ENCODE measurements around the gene C11orf86.

C11orf86 gene

GRCh38 chr11:67022341-67022933 is 47.3 kb downstream of the C11orf86 start:
- ChIA-PET POLR2A (no interaction called here), CTCF (interaction anchor here (0.9 to 2.8 kb wide), 4 partner anchors 16 to 31 kb away, joined by 3 to 6 read pairs (median 6); no protein-coding TSS in a partner anchor)
- DNase-seq (ENCODE audit: extremely low spot score): no peak
- TF ChIP-seq CTCF (IDR thresholded peaks at IDR 0.05; ENCODE audit: control extremely low read depth, extremely low read depth, low read depth, missing control alignments): no peak

- TF ChIP-seq CTCF (IDR thresholded peaks at IDR 0.05; ENCODE audit: control extremely low read depth, extremely low read depth, low read depth, missing control alignments): no peak
- DNase-seq (ENCODE audit: extremely low spot score): peak; percentile 39
- POLR2A ChIA-PET: no interaction called here
- CTCF ChIA-PET: interaction anchor here (1.3 to 2.8 kb wide), 2 partner anchors 22 to 52 kb away, joined by 3 to 6 read pairs; no protein-coding TSS in a partner anchor
These were observed 48.2 kb downstream of the C11orf86 start, which contains the start of gene SYT12 for GRCh38 chr11:67022961-67023956. SYT12 (plus strand) TSS chr11:67023134; CDS start chr11:67030145, 7,011 bp downstream.

- CTCF ChIA-PET: interaction anchor here (1.3 kb wide), 1 partner anchor 52 kb away, joined by 3 read pairs; no protein-coding TSS in a partner anchor
- TF ChIP-seq CTCF (IDR thresholded peaks at IDR 0.05; ENCODE audit: control extremely low read depth, extremely low read depth, low read depth, missing control alignments): no peak
These were observed 48.9 kb downstream of the C11orf86 start for GRCh38 chr11:67023957-67024353.

GRCh38 chr11:67024410-67024809 is 49.3 kb downstream of the C11orf86 start:
- CTCF ChIA-PET: interaction anchor here (1.3 kb wide), 1 partner anchor 53 kb away, joined by 3 read pairs; no protein-coding TSS in a partner anchor
- DNase-seq (ENCODE audit: extremely low spot score): no peak

More at GRCh38 chr11:67023957-67024353, 48.9 kb downstream of the C11orf86 start:
- POLR2A ChIA-PET: no interaction called here
- DNase-seq (ENCODE audit: extremely low spot score): no peak

GRCh38 chr11:67024966-67025365 is 49.9 kb downstream of the C11orf86 start:
- ChIA-PET CTCF (interaction anchor here (0.7 to 3.5 kb wide), 4 partner anchors 8 to 46 kb away, joined by 3 to 25 read pairs (median 3); no protein-coding TSS in a partner anchor), POLR2A (no interaction called here)
- no peak for TF ChIP-seq CTCF (IDR thresholded peaks at IDR 0.05; ENCODE audit: control extremely low read depth, extremely low read depth, low read depth, missing control alignments)
- DNase-seq (ENCODE audit: extremely low spot score): no peak

More at GRCh38 chr11:67024410-67024809, 49.3 kb downstream of the C11orf86 start:
- no peak for TF ChIP-seq CTCF (IDR thresholded peaks at IDR 0.05; ENCODE audit: control extremely low read depth, extremely low read depth, low read depth, missing control alignments)
- POLR2A ChIA-PET: no interaction called here

GRCh38 chr11:67025750-67026149 is 50.6 kb downstream of the C11orf86 start:
- ChIA-PET CTCF (interaction anchor here (0.7 to 3.5 kb wide), 4 partner anchors 9 to 45 kb away, joined by 3 to 25 read pairs (median 3); no protein-coding TSS in a partner anchor), POLR2A (no interaction called here)
- DNase-seq (ENCODE audit: extremely low spot score): no peak
- TF ChIP-seq CTCF (IDR thresholded peaks at IDR 0.05; ENCODE audit: control extremely low read depth, extremely low read depth, low read depth, missing control alignments): no peak
